HG03064 (cell line): ENCODE measurements around the gene CCT7.
"Not testable (repeated sequence)": the region's sequence is repeated elsewhere in the genome, so short reads cannot be mapped to it uniquely, and the experiment has no call there.

Experiments
- ATAC-seq: cut with Tn5 transposase; IDR thresholded peaks from one replicate; pipeline ENCODE4 v1.9.1; 2021; ENCODE audit warnings: low read depth; ENCODE audit not compliant: unreplicated experiment

CCT7 gene

GRCh38 chr2:73254343-73255006, 20.4 kb downstream of the CCT7 start:
- ATAC-seq: no peak

- ATAC-seq: no peak
These were observed 21.0 kb downstream of the CCT7 start for GRCh38 chr2:73255007-73255644.

- no peak for ATAC-seq
These were observed 22.0 kb downstream of the CCT7 start for GRCh38 chr2:73255907-73256617.

GRCh38 chr2:73256618-73256922, 22.5 kb downstream of the CCT7 start:
- ATAC-seq: no peak

- ATAC-seq: no peak
These were observed 22.9 kb downstream of the CCT7 start for GRCh38 chr2:73257021-73257420.

- no peak for ATAC-seq
These were observed 23.5 kb downstream of the CCT7 start for GRCh38 chr2:73257425-73258125.

- ATAC-seq: no peak
These were observed 24.2 kb downstream of the CCT7 start for GRCh38 chr2:73258186-73258912.

GRCh38 chr2:73258913-73259215, 24.8 kb downstream of the CCT7 start:
- ATAC-seq: no peak

GRCh38 chr2:73259276-73259675, 25.2 kb downstream of the CCT7 start:
- ATAC-seq: no peak

GRCh38 chr2:73259704-73260337, 25.7 kb downstream of the CCT7 start:
- no peak for ATAC-seq

- ATAC-seq: no peak
These were observed 26.4 kb downstream of the CCT7 start for GRCh38 chr2:73260338-73260984.

GRCh38 chr2:73262108-73262651, 28.1 kb downstream of the CCT7 start:
- no peak for ATAC-seq

- not testable (repeated sequence) for ATAC-seq
These were observed 28.8 kb downstream of the CCT7 start for GRCh38 chr2:73262691-73263429.

GRCh38 chr2:73263540-73264331, 29.6 kb downstream of the CCT7 start:
- ATAC-seq: no peak

GRCh38 chr2:73264332-73264606, 30.2 kb downstream of the CCT7 start:
- no peak for ATAC-seq

- ATAC-seq: no peak
These were observed 30.7 kb downstream of the CCT7 start for GRCh38 chr2:73264783-73265182.

GRCh38 chr2:73265298-73266060, 31.4 kb downstream of the CCT7 start:
- no peak for ATAC-seq
